Fibroblast of skin of back (primary cell): ENCODE measurements around the gene PLXND1.

Source experiments
- DNase-seq: peaks from one replicate; pipeline ENCODE4 v3.0.0-alpha.2; 2013

Gene PLXND1

DNA sequence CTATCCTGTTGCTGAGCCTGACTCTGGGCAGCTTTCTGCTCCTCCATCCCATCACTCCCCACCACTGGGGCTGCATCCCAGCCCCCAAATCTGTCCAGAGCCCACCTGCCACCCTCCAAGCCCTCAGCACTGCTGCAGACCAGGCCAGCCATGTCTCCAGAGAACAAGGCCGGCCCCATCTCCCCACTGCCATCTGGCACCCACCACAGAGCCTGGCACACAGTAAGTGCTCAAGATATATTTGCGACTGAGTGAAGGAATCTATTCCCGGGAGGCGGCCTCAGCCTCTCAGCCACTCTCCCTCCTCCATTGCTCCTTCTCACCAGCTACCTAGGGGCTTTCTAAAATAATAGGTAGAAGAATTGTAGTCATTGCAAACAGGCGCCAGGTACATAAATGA, 4.8 kb downstream of the PLXND1 start:
- no peak for DNase-seq

DNA sequence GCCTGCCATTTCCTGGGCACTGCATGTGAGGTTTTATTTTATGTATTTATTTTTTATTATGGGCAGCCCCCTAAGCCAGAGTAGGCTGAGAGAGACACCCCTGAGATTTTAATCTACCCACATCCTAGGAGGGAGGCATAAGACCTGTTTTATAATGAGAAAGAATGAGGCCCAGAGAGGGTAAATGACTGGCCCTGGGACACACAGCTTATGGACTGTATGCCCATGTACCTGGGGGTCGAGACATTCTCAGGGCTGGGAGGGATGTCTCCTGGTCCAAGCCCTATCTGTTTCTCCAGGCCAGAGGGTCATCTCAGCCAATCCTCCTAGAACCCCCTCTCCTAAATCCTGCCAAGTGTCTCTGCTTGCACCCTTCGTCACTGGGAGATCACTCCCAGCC, 6.1 kb downstream of the PLXND1 start:
- no peak for DNase-seq

DNA sequence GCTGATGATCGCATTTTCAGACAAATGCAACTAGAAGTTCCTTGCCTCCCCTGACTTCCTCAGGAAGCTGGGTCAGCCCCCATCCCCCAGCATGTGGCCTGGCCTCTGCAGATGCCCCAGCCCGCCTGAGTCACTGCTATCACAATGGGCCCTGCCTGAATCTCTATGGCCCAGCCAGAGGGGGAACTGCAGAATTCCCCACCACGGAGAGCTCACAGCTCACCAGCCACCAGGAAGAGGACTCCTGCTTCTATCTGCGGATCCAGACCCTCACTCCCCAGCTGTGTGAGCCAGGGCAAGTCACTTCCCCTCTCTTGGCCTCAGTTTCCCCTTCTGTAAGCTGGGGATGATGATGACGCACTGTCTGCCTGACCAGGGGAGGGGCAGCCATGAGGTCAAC, 6.9 kb downstream of the PLXND1 start:
- peak; percentile 89 for DNase-seq

DNA sequence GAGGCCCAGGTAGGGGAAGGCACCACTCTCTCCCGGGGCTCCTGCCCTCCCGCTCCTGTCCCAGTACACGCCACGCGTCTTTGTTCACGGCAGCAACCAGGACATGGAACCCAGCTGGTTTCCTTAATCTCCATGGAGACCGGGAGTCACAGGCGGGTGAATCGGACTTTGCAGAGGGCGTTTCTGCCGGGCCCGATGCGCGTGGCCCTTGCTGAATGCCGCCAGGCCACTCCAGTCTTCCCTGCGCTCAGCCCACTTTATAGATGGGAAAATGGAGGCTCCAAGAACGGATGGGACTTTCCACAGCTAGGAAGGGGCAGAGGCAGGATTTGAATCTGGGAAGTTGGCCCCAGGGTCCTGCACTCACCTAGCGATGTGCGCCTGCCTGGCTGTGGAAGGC, 7.4 kb downstream of the PLXND1 start:
- DNase-seq: no peak

DNA sequence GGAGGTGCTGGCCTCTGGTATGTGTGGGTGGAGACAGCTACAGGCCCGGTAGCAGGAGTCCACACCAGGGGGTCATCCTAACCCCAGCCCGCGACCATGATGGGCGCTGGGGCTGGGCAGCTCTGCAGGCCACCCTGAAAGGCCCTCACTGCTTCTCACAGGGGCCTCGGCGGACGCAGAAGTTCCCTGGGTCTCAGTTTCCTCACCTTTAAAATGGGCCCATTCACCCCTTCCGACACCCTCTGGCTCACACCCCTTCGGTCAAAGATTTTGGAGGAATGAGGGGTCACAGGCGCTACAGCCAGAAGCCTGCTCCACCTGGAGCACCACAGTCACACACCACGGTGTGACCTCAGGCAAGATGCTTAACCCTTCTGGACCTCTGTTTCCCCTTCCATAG, 8.0 kb downstream of the PLXND1 start:
- no peak for DNase-seq

GRCh38 chr3:129598000-129598381, 8.5 kb downstream of the PLXND1 start:
- DNase-seq: peak; percentile 68

GRCh38 chr3:129597087-129597999, 9.1 kb downstream of the PLXND1 start:
- peak; percentile 64 for DNase-seq

GRCh38 chr3:129596194-129597086, 10.0 kb downstream of the PLXND1 start:
- DNase-seq: peak; percentile 99

DNA sequence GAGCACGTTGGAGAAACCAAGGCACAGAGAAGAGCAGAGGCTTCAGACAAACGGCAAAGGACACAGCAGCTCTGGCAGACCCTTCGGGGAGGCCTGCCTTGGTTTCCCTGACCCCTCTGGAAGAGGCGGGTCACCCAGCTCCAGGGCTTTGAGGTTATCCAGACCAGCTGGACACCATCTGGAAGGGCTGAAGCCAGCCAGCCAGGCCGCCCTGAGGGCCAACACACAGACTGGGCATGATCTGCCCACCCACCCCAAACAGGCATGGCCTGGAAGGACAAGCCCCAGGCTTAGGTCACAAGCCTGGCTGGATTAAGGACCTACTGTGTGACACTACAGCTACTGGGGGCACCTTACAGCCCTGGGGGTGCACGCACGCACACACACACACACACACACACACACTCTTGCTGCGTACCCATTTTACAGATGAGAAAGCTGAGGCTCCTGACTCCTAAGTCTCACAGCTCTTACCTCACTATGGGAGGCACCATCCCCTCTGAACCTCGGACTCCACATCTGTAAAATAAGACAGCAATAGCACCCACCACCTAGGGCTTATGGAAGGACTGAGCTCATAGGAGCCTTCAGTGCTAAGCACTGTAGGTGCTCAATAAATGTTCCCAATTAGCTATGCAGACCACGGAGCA, 10.8 kb downstream of the PLXND1 start:
- no peak for DNase-seq

DNA sequence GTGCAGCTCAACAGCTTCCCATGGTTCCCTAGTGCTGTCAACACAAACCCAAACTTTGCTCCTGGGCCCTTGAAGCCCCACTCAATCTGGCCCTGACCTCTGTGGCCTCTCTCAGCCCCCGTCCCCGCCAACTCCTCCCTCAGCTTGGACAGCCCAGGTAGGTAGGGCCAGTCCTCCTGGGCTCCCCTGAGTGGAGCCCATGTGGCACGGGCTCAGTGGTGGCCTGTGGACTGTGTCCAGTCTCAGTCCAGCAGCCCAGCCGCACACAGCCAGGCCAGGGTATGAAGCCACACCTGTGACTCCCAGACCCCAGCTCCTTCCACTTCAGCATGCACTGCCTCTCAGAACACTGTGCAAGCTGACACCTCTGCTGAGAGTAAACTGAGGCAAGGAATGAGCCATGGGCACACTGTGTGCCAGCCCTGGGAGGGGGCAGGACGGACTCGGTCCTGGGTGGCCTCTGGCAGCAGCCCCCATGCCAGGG, 11.5 kb downstream of the PLXND1 start:
- no peak for DNase-seq

GRCh38 chr3:129594409-129594808, 12.1 kb downstream of the PLXND1 start:
- DNase-seq: no peak

DNA sequence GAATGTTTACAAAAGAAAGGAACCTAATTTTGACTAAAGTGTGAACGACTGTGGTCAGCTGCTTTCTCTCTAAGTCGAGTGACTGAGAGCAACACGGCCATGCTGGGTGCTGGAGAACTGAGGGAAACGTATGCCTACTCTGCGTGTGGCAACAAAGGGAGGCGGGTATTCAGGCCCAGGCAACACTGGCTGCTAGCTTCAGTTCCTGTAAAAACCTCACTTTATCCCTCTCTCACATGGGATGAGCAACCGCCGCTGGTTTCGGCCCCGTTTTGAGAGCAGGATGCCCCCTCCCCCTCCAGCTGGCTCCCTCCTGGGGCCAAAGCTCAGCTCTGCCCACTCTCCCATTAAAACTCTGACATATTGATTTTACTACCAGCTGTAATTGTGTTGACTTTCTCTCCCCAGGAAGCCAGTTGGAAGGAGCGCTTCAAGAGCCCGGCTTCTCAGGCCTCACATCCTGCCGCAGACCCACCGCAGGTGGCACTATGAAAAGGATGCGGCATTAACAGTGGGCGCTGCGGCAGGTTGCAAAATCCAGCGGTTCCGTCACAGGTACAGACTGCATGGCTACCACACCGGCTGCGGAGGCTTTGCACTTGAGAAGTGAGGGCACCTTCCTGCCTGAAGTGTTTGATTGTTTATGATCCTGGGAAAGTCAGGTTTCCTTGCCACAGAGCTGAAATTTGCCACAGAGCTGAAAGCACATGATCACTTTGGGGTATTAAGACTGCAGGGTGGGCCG, 12.7 kb downstream of the PLXND1 start:
- peak; percentile 62 for DNase-seq

GRCh38 chr3:129593230-129593594, 13.3 kb downstream of the PLXND1 start:
- no peak for DNase-seq

DNA sequence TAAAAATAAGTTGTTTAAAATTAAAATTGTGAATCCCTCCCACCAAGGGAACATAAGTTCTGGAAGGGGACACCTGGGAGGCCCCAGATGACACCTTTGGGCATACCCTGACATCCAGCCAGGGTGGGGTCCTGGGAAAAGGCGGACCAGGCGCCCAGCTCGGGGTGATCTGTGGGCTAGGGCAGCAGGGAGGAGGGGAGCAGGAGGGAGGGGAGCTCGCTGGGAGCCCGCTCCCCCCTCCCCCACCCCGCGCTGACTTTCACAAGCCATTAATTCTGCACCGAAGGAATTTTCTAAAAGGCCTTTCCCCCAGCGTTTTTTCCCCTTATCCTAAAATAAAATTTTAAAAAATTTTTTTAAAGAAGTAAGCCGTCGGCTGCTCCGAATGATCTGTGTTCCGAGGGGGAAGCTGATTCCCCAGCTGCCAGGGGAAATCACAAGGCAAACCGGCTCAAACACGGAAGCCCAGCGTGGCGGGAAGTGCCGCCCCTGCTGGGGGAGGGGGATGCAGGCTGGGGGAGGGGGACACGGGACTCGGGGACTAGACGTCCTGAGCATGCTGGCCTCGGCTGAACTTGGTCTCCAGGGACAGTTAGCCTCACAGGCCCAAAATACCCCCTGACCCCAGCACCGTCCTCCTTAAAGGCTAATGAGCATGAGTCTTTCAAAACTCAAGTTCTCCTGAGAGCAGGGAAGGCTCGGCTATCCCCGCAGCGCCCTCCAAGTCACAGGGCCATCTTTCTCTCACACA, 13.9 kb downstream of the PLXND1 start:
- no peak for DNase-seq

GRCh38 chr3:129591932-129592331, 14.5 kb downstream of the PLXND1 start:
- DNase-seq: no peak

- DNase-seq: no peak
These were observed 16.3 kb downstream of the PLXND1 start for GRCh38 chr3:129590215-129590614.

DNA sequence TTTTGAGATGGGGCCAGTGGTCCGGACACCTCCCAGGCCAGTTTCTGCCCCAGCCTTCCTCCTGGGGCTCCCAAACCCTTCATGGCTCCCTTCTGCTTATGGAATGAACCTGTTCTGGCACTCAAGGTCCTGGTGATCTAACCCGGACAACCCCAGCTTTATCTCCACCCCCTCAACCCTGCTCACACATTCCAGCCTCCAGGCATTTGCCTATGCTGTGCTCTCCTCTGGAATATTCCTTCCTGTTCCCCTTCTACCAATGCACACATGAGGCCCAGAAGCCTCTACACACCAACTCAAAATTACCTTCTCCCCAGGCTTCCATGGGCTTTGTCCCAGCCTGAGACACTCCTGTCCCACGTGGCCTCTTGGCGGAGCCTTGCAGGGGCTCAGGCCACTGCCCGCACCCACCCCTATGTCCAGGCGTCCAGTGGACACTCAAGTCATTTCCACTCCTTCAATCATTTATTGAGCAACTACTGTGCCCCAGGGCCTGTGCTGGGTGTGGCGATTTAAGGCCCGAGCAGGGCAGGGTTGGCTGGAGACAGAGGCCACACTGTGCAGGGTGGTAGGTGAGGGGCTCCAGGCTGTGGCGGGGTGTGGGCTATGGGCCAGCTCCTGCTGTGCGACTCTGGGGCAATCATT, 18.8 kb downstream of the PLXND1 start:
- no peak for DNase-seq

GRCh38 chr3:129586746-129587430, 19.6 kb downstream of the PLXND1 start:
- DNase-seq: peak; percentile 69

GRCh38 chr3:129585949-129586657, 20.4 kb downstream of the PLXND1 start:
- no peak for DNase-seq

DNA sequence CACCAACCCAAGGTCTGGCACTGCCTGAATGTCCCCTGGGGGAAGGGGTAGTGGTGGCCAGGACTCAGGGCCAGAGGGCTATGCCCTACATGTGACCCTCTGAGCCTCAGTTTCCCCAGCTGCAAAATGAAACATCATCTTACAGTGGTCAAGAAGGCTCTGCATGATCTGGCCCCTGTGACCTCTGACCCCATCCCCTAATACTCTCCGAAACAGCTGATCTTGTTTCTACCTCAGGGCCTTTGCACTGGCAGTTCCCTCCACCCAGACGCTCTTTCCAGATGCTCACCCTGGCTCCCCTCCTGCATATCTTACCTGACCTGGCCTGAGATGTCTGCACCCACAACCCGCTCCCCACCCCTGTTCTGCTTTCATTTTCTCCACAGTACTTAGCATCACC, 21.8 kb downstream of the PLXND1 start:
- DNase-seq: no peak
